Sigmoid colon (tissue), 7 donors: ENCODE data around the gene MYO1G. TPM values are rescaled to one million over a fixed set of nuclear protein-coding genes. Genes with fewer than 3 reads are reported as not detected.
"Not testable (repeated sequence)": the region's sequence is repeated elsewhere in the genome, so short reads cannot be mapped to it uniquely, and the experiment has no call there.

ENCODE experiments used
- DNase-seq: peaks from one replicate; pipeline ENCODE4 v3.0.0-alpha.2; 2019
- H3K27ac ChIP-seq, 4 donors: fragments of 200-600 bp; sonication (generic); one replicate each; pipeline ENCODE4 v1.5.1; 2016 to 2019; ENCODE audit warnings: mild to moderate bottlenecking in 1 of 4
- H3K27me3 ChIP-seq, 3 donors: fragments of 200-600 bp; sonication (generic); one replicate each; pipeline ENCODE4 v1.5.1; 2019; ENCODE audit warnings: mild to moderate bottlenecking in 1 of 3
- H3K36me3 ChIP-seq, 4 donors: fragments of 200-600 bp; sonication (generic); one replicate each; pipeline ENCODE4 v1.5.1; 2016 to 2019
- H3K4me1 ChIP-seq, 4 donors: fragments of 200-600 bp; sonication (generic); one replicate each; pipeline ENCODE4 v1.5.1; 2017 to 2019
- H3K4me3 ChIP-seq, 4 donors: fragments of 200-600 bp; sonication (generic); one replicate each; pipeline ENCODE4 v1.5.1; 2017 to 2019; ENCODE audit warnings: mild to moderate bottlenecking in 2 of 4, moderate library complexity in 1 of 4
- H3K9me3 ChIP-seq, 4 donors: fragments of 200-600 bp in 3 of 4; sonication (generic) in 3 of 4; one replicate each; pipeline versions ENCODE4 v1.5.1 to v1.6.1; 2013 to 2019
- EP300 ChIP-seq, 4 donors: sonication (generic); formaldehyde crosslinking; IDR thresholded peaks; one replicate each; pipeline ENCODE4 v1.6.1; 2017; ENCODE audit warnings: antibody characterized with exemption in 4 of 4
- POLR2A ChIP-seq, 2 donors: fragments of 450-650 bp; IDR thresholded peaks; one replicate each; pipeline ENCODE4 v1.6.1; 2016; ENCODE audit warnings: antibody characterized with exemption in 2 of 2, mild to moderate bottlenecking in 2 of 2, moderate library complexity in 2 of 2
- POLR2AphosphoS5 ChIP-seq, 4 donors: sonication (generic); formaldehyde crosslinking; IDR thresholded peaks; one replicate each; pipeline ENCODE4 v1.6.1; 2017; ENCODE audit warnings: antibody characterized with exemption in 4 of 4
- WGBS, 2 donors: extraction: QIAGEN DNeasy Blood & Tissue Kit; methylation state at CpG; one replicate each; pipeline ENCODE4 v1.1.7; 2013; 5-methylcytosine and 5-hydroxymethylcytosine counted together
- intact Hi-C: fragments of 100-400 bp; cut with DNase I; formaldehyde crosslinking; loops from one replicate; pipeline ENCODE4 v1.15.1; 2023
- polyA plus RNA-seq, 3 donors: library from polyadenylated mRNA; stranded (reverse); fragments of 200-250 nt; gene quantifications; one replicate each; pipeline ENCODE4 v1.2.3, GENCODE V29; 2013
- total RNA-seq, 4 donors: library from RNA; depleted of rRNA; stranded (reverse); fragments of >200 nt; gene quantifications; one replicate each; pipeline ENCODE4 v1.1.0, GENCODE V29; 2016
- TF ChIP-seq, protein P1 (sequence below), 4 experiments: fragments of 450-650 bp in 3 of 4; fragments of 200-600 bp in 1 of 4; IDR thresholded peaks; one replicate each; pipeline ENCODE4 v1.5.1; 2016 to 2019; ENCODE audit warnings: antibody characterized with exemption in 4 of 4, mild to moderate bottlenecking in 3 of 4, moderate library complexity in 2 of 4
- donor health status: healthy with polysubstance abuse.
- donor health status: Bipolar disorder and iron deficiency.
- donor health status: healthy.

MYO1G gene
- total and polyA plus RNA-seq, 7 donors: 1.1 to 19.5 (median 2.4) TPM

DNA sequence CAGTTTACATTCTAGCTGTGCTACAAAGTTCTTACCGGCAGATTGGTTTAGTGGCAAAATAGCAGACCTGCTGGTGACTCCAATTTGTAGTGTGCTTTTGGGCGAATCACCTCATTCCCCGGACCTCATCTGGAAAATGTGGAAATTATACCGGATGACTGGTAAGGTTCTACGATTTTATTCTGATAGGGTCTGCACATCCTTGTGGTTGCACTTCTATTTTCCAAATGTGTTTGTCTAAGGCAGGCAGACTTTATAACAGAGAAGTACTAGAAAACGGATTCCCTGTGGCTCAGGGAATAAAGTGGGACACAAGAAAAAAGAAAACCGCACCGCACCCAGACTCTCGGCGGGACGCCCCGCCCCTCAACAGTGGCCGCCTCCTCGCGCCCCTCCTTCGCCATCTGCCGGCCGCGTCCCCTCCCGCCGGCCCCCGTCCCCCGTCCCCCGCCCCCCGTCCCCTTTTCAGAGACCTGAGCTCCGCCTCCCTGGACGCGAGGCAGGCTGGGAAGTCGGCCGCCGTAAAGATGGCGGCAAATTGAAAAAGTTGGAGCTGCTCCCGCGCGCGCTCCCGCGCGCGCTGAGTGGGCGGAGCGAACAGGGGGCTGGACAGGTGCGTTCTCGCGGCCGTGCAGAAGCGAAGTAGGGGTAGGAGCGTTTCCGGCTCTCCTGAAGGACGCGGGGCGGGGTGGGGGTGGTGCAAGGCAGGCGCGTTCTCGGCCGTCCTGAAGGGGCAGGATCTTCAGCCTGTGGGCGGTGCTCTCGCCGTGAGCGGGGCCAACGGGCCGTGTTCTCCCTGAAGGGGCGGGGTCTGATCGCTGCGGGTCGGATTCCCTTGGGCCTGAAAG is 20.7 kb upstream of the MYO1G start:
- Histone ChIP-seq H3K9me3 (no peaks in the 10 kb centered on the region), H3K36me3 (no peaks in the 10 kb centered on the region), H3K27me3 (no peaks in the 10 kb centered on the region), H3K4me1 (peaks cover 0 to 25% (median 13%) of the 10 kb centered on the region in 4 donors), H3K27ac (peak overlapping the region; percentile 86 to 94 (median 92)), H3K4me3 (peak overlapping the region; percentile 36 to 91 (median 86))
- intact Hi-C loops: loop anchor here (1.0 to 5.0 kb wide), 3 partner anchors 13 to 112 kb away; partner anchors contain the start of genes NACAD and PURB
- WGBS, 2 donors: 0% methylated on average over 66 of the region's 66 CpGs
- DNase-seq: peak; percentile 100
- TF ChIP-seq POLR2A (IDR thresholded peaks at IDR 0.05) (no peak), POLR2AphosphoS5 (IDR thresholded peaks at IDR 0.05) (peak; percentile 52 to 82 (median 73)), EP300 (IDR thresholded peaks at IDR 0.05) (no peak)
- TF ChIP-seq, protein P1, sequence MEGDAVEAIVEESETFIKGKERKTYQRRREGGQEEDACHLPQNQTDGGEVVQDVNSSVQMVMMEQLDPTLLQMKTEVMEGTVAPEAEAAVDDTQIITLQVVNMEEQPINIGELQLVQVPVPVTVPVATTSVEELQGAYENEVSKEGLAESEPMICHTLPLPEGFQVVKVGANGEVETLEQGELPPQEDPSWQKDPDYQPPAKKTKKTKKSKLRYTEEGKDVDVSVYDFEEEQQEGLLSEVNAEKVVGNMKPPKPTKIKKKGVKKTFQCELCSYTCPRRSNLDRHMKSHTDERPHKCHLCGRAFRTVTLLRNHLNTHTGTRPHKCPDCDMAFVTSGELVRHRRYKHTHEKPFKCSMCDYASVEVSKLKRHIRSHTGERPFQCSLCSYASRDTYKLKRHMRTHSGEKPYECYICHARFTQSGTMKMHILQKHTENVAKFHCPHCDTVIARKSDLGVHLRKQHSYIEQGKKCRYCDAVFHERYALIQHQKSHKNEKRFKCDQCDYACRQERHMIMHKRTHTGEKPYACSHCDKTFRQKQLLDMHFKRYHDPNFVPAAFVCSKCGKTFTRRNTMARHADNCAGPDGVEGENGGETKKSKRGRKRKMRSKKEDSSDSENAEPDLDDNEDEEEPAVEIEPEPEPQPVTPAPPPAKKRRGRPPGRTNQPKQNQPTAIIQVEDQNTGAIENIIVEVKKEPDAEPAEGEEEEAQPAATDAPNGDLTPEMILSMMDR (IDR thresholded peaks at IDR 0.05): no peak

- intact Hi-C loops: loop anchor here (5.0 kb wide), 1 partner anchor 111 kb away; the partner anchor contains the start of gene PURB
- peak overlapping the region in 2 of 4 donors; percentile 85 to 91 for H3K4me3 ChIP-seq
Measured at GRCh38 chr7:44998153-44998871, 19.5 kb upstream of the MYO1G start.

DNA sequence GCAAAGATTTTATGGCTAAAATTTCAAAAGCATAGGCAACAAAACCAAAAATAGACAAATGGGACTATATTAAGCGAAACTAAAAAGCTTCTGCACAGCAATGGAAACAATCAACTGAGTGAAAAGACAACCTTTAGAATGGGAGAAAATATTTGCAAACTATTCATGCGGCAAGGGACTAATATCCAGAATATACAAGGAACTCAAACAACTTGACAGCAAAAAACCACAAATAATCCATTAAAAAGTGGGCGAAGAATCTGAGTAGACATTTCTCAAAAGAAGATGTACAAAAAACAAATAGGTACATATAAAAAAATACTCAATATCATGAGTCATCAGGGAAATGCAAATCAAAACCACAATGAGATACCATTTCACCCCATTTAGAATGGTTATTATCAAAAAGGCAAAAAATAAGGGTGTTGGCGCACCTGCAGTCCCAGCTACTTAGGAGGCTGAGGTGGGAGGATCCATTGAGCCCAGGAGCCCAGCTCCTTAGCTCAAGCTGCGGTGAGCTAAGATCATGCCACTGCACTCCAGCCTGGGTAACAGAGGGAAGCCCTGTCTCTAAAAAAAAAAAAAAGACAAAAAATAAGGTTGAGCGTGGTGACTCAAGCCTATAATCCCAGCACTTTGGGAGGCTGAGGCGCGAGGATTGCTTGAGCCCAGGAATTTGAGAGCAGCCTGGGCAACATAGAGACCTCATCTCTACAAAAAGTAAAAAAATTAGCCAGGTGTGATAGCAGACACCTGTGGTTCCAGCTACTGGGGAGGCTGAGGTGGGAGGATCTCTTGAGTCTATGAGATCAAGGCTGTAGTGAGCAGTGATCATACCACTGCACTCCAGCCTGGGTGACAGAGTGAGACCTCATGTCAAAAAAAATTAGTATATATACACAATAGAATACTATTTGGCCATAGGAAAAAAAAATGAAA is 17.0 kb upstream of the MYO1G start:
- TF ChIP-seq EP300 (IDR thresholded peaks at IDR 0.05) (no peak), POLR2AphosphoS5 (IDR thresholded peaks at IDR 0.05) (no peak), POLR2A (IDR thresholded peaks at IDR 0.05) (no peak)
- TF ChIP-seq, protein P1 (IDR thresholded peaks at IDR 0.05): no peak
- 80 to 91% methylated on average over 8 of the region's 8 CpGs for WGBS, 2 donors
- H3K4me1 ChIP-seq: peaks cover 0 to 5% (median under 1%) of the 10 kb centered on the region in 4 donors
- DNase-seq: peak; percentile 24
- H3K36me3 ChIP-seq: no peaks in the 10 kb centered on the region
- intact Hi-C loops: loop anchor here (5.0 kb wide), 1 partner anchor 109 kb away; the partner anchor contains the start of gene PURB
- no peak overlapping the region for H3K4me3 ChIP-seq
- H3K27me3 ChIP-seq: no peaks in the 10 kb centered on the region
- H3K27ac ChIP-seq: no peak overlapping the region
- H3K9me3 ChIP-seq: no peaks in the 10 kb centered on the region

More at GRCh38 chr7:44998153-44998871, 19.5 kb upstream of the MYO1G start:
- H3K4me1 ChIP-seq: peaks cover 0 to 25% (median 13%) of the 10 kb centered on the region in 4 donors
- H3K27me3 ChIP-seq: no peaks in the 10 kb centered on the region
- H3K36me3 ChIP-seq: no peaks in the 10 kb centered on the region
- no peak for TF ChIP-seq EP300 (IDR thresholded peaks at IDR 0.05)
- no peak for TF ChIP-seq POLR2A (IDR thresholded peaks at IDR 0.05)
- TF ChIP-seq POLR2AphosphoS5 (IDR thresholded peaks at IDR 0.05): no peak
- no peaks in the 10 kb centered on the region for H3K9me3 ChIP-seq
- peak; percentile 24 for DNase-seq
- peak overlapping the region; percentile 86 to 94 (median 92) for H3K27ac ChIP-seq
- 88 to 90% methylated on average over 4 of the region's 4 CpGs for WGBS, 2 donors

GRCh38 chr7:44994877-44995554 is 16.2 kb upstream of the MYO1G start:
- TF ChIP-seq, protein P1 (IDR thresholded peaks at IDR 0.05): no peak
- no peak for TF ChIP-seq EP300 (IDR thresholded peaks at IDR 0.05)
- TF ChIP-seq POLR2AphosphoS5 (IDR thresholded peaks at IDR 0.05): no peak
- TF ChIP-seq POLR2A (IDR thresholded peaks at IDR 0.05): no peak
- WGBS, 2 donors: 37 to 46% methylated on average over 5 of the region's 5 CpGs
- no peak overlapping the region for H3K27ac ChIP-seq
- no peaks in the 10 kb centered on the region for H3K9me3 ChIP-seq
- no peak overlapping the region for H3K4me3 ChIP-seq
- no peaks in the 10 kb centered on the region for H3K27me3 ChIP-seq
- intact Hi-C loops: loop anchor here (5.0 kb wide), 1 partner anchor 108 kb away; the partner anchor contains the start of gene PURB
- no peaks in the 10 kb centered on the region for H3K4me1 ChIP-seq
- no peaks in the 10 kb centered on the region for H3K36me3 ChIP-seq
- DNase-seq: no peak

DNA sequence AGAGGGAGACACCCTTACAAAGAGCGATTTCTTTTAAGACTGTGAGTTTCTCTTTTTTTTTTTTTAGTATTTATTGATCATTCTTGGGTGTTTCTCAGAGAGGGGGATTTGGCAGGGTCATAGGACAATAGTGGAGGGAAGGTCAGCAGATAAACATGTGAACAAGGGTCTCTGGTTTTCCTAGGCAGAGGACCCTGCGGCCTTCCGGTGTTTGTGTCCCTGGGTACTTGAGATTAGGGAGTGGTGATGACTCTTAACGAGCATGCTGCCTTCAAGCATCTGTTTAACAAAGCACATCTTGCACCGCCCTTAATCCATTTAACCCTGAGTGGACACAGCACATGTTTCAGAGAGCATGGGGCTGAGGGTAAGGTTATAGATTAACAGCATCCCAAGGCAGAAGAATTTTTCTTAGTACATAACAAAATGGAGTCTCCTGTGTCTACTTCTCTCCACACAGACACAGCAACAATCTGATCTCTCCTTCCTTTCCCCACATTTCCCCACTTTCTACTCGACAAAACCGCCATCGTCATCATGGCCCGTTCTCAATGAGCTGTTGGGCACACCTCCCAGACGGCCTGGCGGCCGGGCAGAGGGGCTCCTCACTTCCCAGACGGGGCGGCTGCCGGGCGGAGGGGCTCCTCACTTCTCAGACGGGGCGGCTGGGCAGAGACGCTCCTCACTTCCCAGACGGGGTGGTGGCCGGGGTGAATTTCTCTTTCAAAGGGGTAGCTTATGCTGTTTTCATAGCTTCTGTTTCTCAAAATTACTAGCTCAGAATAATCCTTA is 13.4 kb upstream of the MYO1G start:
- H3K27ac ChIP-seq, H3K4me3 ChIP-seq, H3K4me1 ChIP-seq, H3K36me3 ChIP-seq, DNase-seq, intact Hi-C loops, H3K27me3 ChIP-seq, H3K9me3 ChIP-seq: not testable (repeated sequence)
- WGBS, 2 donors: 87 to 90% methylated on average over 20 of the region's 21 CpGs
